HG03064 (cell line): ENCODE measurements around the gene UROC1.
"Not testable (repeated sequence)": the region's sequence is repeated elsewhere in the genome, so short reads cannot be mapped to it uniquely, and the experiment has no call there.

Experiments used
- ATAC-seq: cut with Tn5 transposase; IDR thresholded peaks from one replicate; pipeline ENCODE4 v1.9.1; 2021; ENCODE audit warnings: low read depth; ENCODE audit not compliant: unreplicated experiment

UROC1 gene

GRCh38 chr3:126547721-126548120 is 30.1 kb upstream of the UROC1 start:
- no peak for ATAC-seq

DNA sequence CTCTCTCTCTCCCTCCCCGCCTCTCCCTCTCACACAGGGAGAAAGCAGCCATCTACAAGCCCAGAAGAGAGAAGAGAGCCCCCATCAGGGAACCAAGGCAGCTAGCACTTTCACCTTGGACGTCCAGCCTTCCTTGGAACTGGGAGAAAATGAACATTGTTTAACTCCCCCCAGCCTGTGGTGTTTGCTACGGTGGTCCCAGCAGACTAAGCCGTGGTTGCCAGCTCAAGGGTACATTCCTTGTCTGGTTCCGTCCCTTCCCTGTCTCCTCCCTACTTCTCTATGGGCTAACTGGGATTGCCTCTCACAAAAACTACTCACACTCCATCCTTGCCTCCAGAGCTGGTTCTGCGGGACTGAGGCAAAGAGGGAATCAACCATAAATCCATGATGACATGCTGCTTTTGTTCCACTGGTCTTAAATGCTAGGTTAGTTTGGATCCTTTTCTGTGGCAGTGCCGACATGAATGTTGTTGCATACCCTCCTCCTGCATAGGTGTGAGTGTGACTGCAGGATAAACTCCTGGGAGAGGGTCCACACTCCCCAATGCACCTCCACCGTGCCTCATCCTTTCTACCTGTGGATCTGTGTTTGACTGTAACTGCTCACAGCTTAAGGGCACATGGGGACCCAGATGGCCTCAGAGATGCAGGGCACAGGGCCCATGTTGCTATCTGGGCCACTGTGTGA is 29.1 kb upstream of the UROC1 start:
- ATAC-seq = no peak

DNA sequence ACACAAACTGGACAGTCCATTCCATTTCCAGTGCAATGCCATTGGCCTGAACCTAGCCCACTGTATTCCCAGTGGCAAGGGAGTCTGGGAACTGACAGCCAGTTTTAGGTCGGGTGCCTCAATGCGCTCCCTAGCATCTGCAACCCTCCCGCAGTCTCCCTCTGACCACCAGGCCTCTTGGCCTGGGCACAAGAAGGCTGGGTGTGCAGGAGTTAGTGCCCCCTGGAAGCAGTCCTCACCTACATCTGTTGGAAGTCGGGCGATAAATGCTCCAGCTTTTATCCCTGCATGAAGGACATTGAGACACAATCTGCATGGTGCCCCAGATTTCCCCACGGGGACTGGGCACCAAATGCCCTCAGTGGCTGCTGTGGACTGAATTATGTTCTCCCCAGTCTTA is 28.4 kb upstream of the UROC1 start:
- no peak for ATAC-seq

DNA sequence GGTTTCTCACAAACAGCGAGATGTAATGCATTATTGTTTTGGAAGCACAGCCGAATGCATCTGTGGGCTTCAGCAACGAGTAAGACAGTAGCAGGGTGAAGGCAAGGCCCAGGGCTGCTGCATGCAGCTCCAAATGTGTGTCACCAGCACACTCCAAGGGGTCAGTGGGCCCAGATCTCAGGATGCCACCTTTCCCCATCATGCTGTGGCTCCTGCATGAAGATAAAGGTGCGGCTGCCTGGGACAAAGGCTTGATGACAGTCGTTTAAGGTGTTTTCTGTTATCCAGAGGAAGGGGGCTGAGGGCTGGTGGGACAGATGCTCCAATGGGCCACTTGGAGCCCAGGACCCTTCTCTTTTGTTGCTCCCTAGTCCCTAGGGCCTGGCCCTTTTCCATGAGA is 28.0 kb upstream of the UROC1 start:
- ATAC-seq = no peak

GRCh38 chr3:126544596-126545281 is 27.2 kb upstream of the UROC1 start:
- ATAC-seq = no peak

GRCh38 chr3:126543457-126544061 is 26.0 kb upstream of the UROC1 start:
- no peak for ATAC-seq

- ATAC-seq = no peak
These were observed 25.0 kb upstream of the UROC1 start for GRCh38 chr3:126542340-126543241.

DNA sequence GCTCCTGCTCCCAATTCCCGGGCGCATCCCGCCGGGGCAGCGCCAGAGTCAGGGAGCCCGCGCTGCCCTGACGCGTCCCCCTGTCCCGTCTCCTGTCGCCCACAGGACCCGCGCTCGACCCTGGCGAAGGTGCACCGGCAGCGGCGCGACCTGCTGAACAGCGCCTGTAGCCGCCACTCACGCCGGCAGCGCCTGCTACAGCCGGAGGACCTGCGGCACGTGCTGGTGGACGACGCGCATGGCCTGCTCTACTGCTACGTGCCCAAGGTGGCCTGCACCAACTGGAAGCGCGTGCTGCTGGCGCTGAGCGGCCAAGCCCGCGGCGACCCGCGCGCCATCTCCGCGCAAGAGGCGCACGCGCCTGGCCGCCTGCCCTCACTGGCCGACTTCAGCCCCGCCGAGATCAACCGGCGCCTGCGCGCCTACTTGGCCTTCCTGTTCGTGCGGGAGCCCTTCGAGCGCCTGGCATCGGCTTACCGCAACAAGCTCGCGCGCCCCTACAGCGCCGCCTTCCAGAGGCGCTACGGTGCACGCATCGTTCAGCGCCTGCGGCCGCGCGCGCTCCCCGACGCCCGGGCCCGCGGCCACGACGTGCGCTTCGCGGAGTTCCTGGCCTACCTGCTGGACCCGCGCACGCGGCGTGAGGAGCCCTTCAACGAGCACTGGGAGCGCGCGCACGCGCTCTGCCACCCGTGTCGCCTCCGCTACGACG is 24.2 kb upstream of the UROC1 start:
- no peak for ATAC-seq

GRCh38 chr3:126540951-126541627 is 23.5 kb upstream of the UROC1 start:
- ATAC-seq = no peak

GRCh38 chr3:126540342-126540849 is 22.8 kb upstream of the UROC1 start:
- ATAC-seq = no peak

GRCh38 chr3:126539558-126540250 is 22.1 kb upstream of the UROC1 start:
- ATAC-seq = no peak

DNA sequence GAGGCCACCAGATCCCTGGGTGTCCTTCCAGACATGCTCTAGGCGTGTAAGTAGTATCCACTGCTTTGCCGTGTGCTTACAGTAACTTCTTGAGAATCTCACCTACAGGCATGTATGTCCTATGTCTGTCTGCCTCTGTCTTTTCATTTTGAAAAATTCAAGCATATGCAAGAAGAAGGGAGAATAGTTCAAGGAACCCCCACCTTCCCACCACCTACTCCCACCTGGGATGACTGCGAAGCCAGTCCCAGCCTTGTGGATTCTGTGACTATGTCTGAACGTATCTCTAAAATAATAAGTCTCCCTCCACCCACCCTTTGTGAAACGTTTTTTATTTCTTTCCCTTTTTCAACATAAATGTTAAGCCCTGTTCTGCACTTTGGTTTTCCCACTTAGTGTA is 21.4 kb upstream of the UROC1 start:
- no peak for ATAC-seq

DNA sequence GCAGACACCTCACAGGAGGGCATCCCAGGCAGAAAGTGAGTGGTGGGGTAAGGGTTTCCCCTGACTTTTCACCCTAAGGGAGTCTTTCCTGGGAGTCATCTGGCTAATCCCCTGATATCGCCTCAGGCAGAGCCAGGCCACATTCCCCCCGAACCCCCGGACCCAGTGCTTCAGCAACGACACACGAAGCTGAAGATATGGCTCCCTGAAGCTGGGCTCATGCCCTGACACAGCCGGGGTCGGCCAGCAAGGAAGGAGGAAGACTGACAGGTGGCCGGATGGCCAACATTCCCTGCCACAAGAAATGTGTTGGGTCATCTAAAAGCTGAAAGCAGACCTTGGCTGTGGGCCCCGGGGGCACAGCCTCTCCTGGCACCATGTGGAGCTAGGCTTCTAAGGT is 20.7 kb upstream of the UROC1 start:
- no peak for ATAC-seq

- ATAC-seq = no peak
These were observed 20.2 kb upstream of the UROC1 start for GRCh38 chr3:126537730-126538281.

DNA sequence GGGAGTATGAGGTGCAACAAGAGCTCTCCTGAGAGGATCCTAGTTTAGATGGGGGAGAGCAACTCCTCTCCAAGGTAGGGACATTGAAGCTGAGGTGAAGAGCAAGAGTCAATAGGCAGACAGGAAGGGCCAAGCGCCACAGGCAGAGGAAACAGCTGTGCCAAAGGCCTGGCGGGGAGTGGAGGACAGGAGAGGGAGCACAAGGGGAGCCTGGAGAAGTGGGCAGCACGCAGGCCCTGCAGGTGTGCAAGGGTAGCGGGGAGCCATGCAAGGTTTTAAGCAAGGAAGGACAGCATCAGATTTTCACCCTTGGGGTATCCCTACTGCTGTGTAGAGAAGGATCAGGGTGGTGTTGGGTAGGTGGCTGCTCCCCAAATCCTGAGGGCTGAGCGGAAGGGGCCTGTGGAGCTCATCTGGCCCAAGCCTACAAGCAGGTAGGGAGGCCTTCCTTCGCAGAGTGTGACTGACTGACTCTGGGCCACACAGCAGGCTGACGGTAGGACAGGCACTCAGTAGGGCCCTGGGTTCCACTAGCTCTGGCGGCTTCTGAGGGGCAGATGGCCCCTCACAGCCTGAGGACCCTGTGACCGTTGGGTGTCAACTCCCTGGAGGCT is 19.6 kb upstream of the UROC1 start:
- no peak for ATAC-seq

GRCh38 chr3:126536126-126536525 is 18.6 kb upstream of the UROC1 start:
- ATAC-seq = no peak

- no peak for ATAC-seq
These were observed 18.1 kb upstream of the UROC1 start for GRCh38 chr3:126535636-126536035.

DNA sequence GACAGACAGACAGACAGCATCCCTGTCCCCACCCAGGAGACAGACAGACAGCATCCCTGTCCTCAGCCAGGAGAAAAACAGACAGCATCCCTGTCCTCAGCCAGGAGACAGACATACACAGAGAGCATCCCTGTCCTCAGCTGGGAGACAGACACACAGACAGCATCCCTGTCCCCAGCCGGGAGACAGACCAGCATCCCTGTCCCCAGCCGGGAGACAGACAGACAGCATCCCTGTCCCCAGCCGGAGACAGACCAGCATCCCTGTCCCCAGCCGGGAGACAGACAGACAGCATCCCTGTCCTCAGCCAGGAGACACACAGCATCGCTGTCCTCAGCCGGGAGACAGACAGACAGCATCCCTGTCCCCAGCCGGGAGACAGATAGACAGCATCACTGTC is 17.1 kb upstream of the UROC1 start:
- ATAC-seq = not testable (repeated sequence)
